Keratinocyte (primary cell): ENCODE data around the gene MT3. TPM values are rescaled to one million over a fixed set of nuclear protein-coding genes. Genes with fewer than 3 reads are reported as not detected.

ENCODE experiments used
- DNase-seq: peaks from one replicate; pipeline ENCODE4 v3.0.0-alpha.2; 2011; ENCODE audit warnings: low read depth, missing footprints, low spot score
- FAIRE-seq: peaks from 2 replicates; lab custom pipeline; 2011; peaks lifted over from hg19 to GRCh38; lab: Jason Lieb, UNC
- H2AFZ ChIP-seq: 2 replicates; pipeline ENCODE4 v1.6.0; 2012; ENCODE audit warnings: low read length, control low read depth, inconsistent platforms; ENCODE audit not compliant: control insufficient read depth
- H3K27ac ChIP-seq: 2 replicates; pipeline ENCODE4 v1.5.1; 2011; ENCODE audit warnings: low read length; ENCODE audit not compliant: control insufficient read depth, insufficient read depth
- H3K27me3 ChIP-seq: 3 replicates; pipeline ENCODE4 v1.6.0; 2011; ENCODE audit warnings: low read length; ENCODE audit not compliant: control insufficient read depth, insufficient read depth; ENCODE audit errors: extremely low read depth
- H3K36me3 ChIP-seq, 2 experiments: 2 replicates in 1 of 2; 3 replicates in 1 of 2; pipeline ENCODE4 v1.5.1; 2011; ENCODE audit warnings: low read length in 2 of 2, mild to moderate bottlenecking in 1 of 2; ENCODE audit not compliant: control insufficient read depth in 2 of 2, insufficient read depth in 2 of 2; ENCODE audit errors: extremely low read depth in 1 of 2
- H3K4me1 ChIP-seq: 3 replicates; pipeline ENCODE4 v1.5.1; 2011; ENCODE audit warnings: low read length; ENCODE audit not compliant: control insufficient read depth, insufficient read depth; ENCODE audit errors: extremely low read depth
- H3K4me2 ChIP-seq: 3 replicates; pipeline ENCODE4 v1.6.0; 2011; ENCODE audit warnings: low read depth, low read length; ENCODE audit not compliant: control insufficient read depth, insufficient read depth; ENCODE audit errors: extremely low read depth
- H3K4me3 ChIP-seq, 3 experiments: fragments of 200-600 bp in 1 of 3; sonication (generic) in 1 of 3; 2 replicates in 2 of 3; 3 replicates in 1 of 3; pipeline ENCODE4 v1.5.1; 2011 to 2016; ENCODE audit warnings: low read length in 3 of 3, mild to moderate bottlenecking in 3 of 3, control low read depth in 2 of 3, inconsistent platforms in 1 of 3, low read depth in 1 of 3, mixed read lengths in 1 of 3, mixed run types in 1 of 3, moderate library complexity in 1 of 3; ENCODE audit not compliant: control insufficient read depth in 2 of 3, insufficient read depth in 2 of 3; ENCODE audit errors: extremely low read depth in 1 of 3
- H3K79me2 ChIP-seq: 2 replicates; pipeline ENCODE4 v1.6.0; 2012; ENCODE audit warnings: low read length; ENCODE audit not compliant: control insufficient read depth, insufficient read depth
- H3K9ac ChIP-seq: 3 replicates; pipeline ENCODE4 v1.6.0; 2011; ENCODE audit warnings: low read length; ENCODE audit not compliant: control insufficient read depth, insufficient read depth; ENCODE audit errors: extremely low read depth
- H3K9me1 ChIP-seq: 3 replicates; pipeline ENCODE4 v1.6.0; 2011; ENCODE audit warnings: low read length; ENCODE audit not compliant: control insufficient read depth, insufficient read depth; ENCODE audit errors: extremely low read depth
- H3K9me3 ChIP-seq: 2 replicates; pipeline ENCODE4 v1.5.1; 2012; ENCODE audit warnings: low read depth, low read length; ENCODE audit not compliant: control insufficient read depth
- H4K20me1 ChIP-seq: 3 replicates; pipeline ENCODE4 v1.6.0; 2011; ENCODE audit warnings: low read length; ENCODE audit not compliant: control insufficient read depth, insufficient read depth; ENCODE audit errors: extremely low read depth
- CTCF ChIP-seq, 3 experiments: IDR thresholded peaks in 1 of 3; conservative IDR thresholded peaks in 1 of 3; optimal IDR thresholded peaks in 1 of 3; 2 replicates in 2 of 3; 3 replicates in 1 of 3; pipeline versions ENCODE3 to v1.5.1; 2011; ENCODE audit warnings: low read length in 3 of 3, mild to moderate bottlenecking in 3 of 3, moderate library complexity in 2 of 3, control low read depth in 1 of 3, inconsistent platforms in 1 of 3; ENCODE audit not compliant: insufficient read depth in 2 of 3; ENCODE audit errors: extremely low read depth in 1 of 3
- EZH2 ChIP-seq: IDR thresholded peaks from one replicate; pipeline ENCODE4 v1.6.1; 2012; ENCODE audit warnings: inconsistent platforms, mild to moderate bottlenecking, low read length, moderate library complexity
- dilution Hi-C: fragments of 300-500 bp; cut with MboI; formaldehyde crosslinking; loops from one replicate; pipeline ENCODE4 v1.7.0; 2020; ENCODE audit warnings: low sequenced_read_pairs; ENCODE audit not compliant: extremely low pct_ligation_motif_present
- polyA plus RNA-seq, 5 experiments: library from polyadenylated mRNA; depleted of rRNA in 3 of 5; stranded (reverse) in 3 of 5; stranded (forward) in 1 of 5; unstranded in 1 of 5; fragments of >200 nt; gene quantifications; 1 replicate in 1 of 5; 2 replicates in 3 of 5; 3 replicates in 1 of 5; pipeline versions ENCODE4 v1.2.1 to v1.2.3, GENCODE V29; 2011 to 2012; ENCODE audit warnings: missing spikeins in 2 of 5, low read depth in 1 of 5, low replicate concordance in 1 of 5

Gene MT3
- polyA plus RNA-seq, 1 donor (not counting 4 experiments of a cell fraction or from before 2014, with no cell fraction given): not detected

- TF ChIP-seq EZH2 (no peak), CTCF (optimal IDR thresholded peaks at IDR 0.05 in 1 of 3, IDR thresholded peaks at IDR 0.05 in 1 of 3, conservative IDR thresholded peaks at IDR 0.05 in 1 of 3; ENCODE audit: extremely low read depth in 1 of 3, insufficient read depth in 2 of 3, low read length in 3 of 3) (no peak)
- Histone ChIP-seq H3K36me3 (no peaks in the 10 kb centered on the region), H3K9ac (no peak overlapping the region), H3K9me3 (no peaks in the 10 kb centered on the region), H4K20me1 (no peaks in the 10 kb centered on the region), H2AFZ (no peak overlapping the region), H3K4me1 (peaks cover 19% of the 10 kb centered on the region), H3K79me2 (no peaks in the 10 kb centered on the region), H3K4me3 (no peak overlapping the region), H3K27me3 (no peaks in the 10 kb centered on the region), H3K4me2 (no peak overlapping the region), H3K27ac (no peak overlapping the region), H3K9me1 (no peaks in the 10 kb centered on the region)
- dilution Hi-C loops: no loop called here
- FAIRE-seq (no peak), DNase-seq (no peak)
These were observed 34.9 kb upstream of the MT3 start for GRCh38 chr16:56554441-56554840.

- no peak overlapping the region for H3K27ac ChIP-seq
- no peaks in the 10 kb centered on the region for H3K27me3 ChIP-seq
- H4K20me1 ChIP-seq: no peaks in the 10 kb centered on the region
- no peak overlapping the region for H3K4me3 ChIP-seq
- H3K36me3 ChIP-seq: no peaks in the 10 kb centered on the region
- H3K9me1 ChIP-seq: no peaks in the 10 kb centered on the region
- no peak for TF ChIP-seq CTCF (optimal IDR thresholded peaks at IDR 0.05 in 1 of 3, IDR thresholded peaks at IDR 0.05 in 1 of 3, conservative IDR thresholded peaks at IDR 0.05 in 1 of 3; ENCODE audit: extremely low read depth in 1 of 3, insufficient read depth in 2 of 3, low read length in 3 of 3)
- TF ChIP-seq EZH2: no peak
- H3K4me2 ChIP-seq: no peak overlapping the region
- H3K9me3 ChIP-seq: no peaks in the 10 kb centered on the region
- H2AFZ ChIP-seq: no peak overlapping the region
- H3K79me2 ChIP-seq: no peaks in the 10 kb centered on the region
- dilution Hi-C loops: no loop called here
- FAIRE-seq (peak; percentile 100), DNase-seq (no peak)
- H3K4me1 ChIP-seq: peaks cover 12% of the 10 kb centered on the region
- no peak overlapping the region for H3K9ac ChIP-seq
These were observed 31.1 kb upstream of the MT3 start for GRCh38 chr16:56558024-56558747.
